ENCODE results near the gene OPTC.

DNA sequence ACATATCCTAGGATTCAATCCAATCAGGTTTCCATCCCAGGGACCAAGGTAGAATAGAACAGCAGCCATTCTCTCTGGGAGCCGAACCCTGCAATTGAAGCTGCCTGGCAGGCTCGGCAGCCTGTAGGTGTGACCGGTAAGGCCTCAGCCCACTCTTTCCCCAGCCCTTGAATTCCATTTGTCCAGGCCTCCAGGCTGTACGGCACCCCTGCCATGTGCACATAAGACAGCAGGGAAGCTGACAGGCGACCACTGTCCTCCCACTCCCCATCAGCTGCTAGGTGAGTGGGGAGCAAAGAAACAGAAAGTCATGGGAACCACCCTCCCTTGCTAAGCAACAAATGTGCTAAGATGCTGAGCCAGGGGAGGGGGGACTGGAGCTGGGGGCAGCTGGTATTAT lies 23.0 kb downstream of the OPTC start:
- TF ChIP-seq, protein P1, sequence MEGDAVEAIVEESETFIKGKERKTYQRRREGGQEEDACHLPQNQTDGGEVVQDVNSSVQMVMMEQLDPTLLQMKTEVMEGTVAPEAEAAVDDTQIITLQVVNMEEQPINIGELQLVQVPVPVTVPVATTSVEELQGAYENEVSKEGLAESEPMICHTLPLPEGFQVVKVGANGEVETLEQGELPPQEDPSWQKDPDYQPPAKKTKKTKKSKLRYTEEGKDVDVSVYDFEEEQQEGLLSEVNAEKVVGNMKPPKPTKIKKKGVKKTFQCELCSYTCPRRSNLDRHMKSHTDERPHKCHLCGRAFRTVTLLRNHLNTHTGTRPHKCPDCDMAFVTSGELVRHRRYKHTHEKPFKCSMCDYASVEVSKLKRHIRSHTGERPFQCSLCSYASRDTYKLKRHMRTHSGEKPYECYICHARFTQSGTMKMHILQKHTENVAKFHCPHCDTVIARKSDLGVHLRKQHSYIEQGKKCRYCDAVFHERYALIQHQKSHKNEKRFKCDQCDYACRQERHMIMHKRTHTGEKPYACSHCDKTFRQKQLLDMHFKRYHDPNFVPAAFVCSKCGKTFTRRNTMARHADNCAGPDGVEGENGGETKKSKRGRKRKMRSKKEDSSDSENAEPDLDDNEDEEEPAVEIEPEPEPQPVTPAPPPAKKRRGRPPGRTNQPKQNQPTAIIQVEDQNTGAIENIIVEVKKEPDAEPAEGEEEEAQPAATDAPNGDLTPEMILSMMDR (IDR thresholded peaks at IDR 0.05; ENCODE audit: low read depth, low read length), result no peak
- TF ChIP-seq POLR2A (IDR thresholded peaks at IDR 0.05; ENCODE audit: extremely low read depth, insufficient read length), result no peak

Measured in NB4 (cell line).